ENCODE data around the gene SH3D19. TPM values are rescaled to one million over a fixed set of nuclear protein-coding genes. Genes with fewer than 3 reads are reported as not detected.
A peak's percentile ranks its signal among the peaks of the same experiment; 100 is the strongest.
"Not testable (repeated sequence)": the region's sequence is repeated elsewhere in the genome, so short reads cannot be mapped to it uniquely, and the experiment has no call there.

The SH3D19 gene
- total RNA-seq, 2 donors from 2014 or later, result 107 to 118 TPM

DNA sequence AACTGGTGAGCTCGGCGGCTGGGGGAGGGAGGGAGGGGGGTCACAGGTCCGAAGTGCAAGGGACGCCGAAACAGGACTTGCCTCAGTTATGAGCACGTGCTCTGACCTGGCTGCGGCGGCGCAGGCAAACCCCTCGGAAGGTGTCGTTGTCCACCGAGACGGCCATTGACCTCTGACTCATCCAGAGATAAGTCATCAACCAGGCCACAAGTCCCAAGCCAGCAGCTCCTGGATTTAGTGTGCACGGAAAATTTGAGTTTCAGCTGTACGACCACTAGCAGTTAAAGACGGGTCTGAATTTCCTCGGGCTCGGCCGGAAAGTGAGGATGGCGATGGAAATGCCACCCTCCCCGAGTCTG, 674 bp downstream of the SH3D19 start:
- peak overlapping the region; percentile 73 to 77 for H3K4me3 ChIP-seq
- H3K27me3 ChIP-seq, result no peaks in the 10 kb centered on the region
- peak; percentile 83 for DNase-seq (ENCODE audit: low spot score)
- peak overlapping the region; percentile 87 to 96 for H3K27ac ChIP-seq
- no peaks in the 10 kb centered on the region for H3K9me3 ChIP-seq
- peaks cover 0 to 34% of the 10 kb centered on the region in 2 donors for H3K4me1 ChIP-seq
- no peaks in the 10 kb centered on the region for H3K36me3 ChIP-seq
- TF ChIP-seq, protein P1, sequence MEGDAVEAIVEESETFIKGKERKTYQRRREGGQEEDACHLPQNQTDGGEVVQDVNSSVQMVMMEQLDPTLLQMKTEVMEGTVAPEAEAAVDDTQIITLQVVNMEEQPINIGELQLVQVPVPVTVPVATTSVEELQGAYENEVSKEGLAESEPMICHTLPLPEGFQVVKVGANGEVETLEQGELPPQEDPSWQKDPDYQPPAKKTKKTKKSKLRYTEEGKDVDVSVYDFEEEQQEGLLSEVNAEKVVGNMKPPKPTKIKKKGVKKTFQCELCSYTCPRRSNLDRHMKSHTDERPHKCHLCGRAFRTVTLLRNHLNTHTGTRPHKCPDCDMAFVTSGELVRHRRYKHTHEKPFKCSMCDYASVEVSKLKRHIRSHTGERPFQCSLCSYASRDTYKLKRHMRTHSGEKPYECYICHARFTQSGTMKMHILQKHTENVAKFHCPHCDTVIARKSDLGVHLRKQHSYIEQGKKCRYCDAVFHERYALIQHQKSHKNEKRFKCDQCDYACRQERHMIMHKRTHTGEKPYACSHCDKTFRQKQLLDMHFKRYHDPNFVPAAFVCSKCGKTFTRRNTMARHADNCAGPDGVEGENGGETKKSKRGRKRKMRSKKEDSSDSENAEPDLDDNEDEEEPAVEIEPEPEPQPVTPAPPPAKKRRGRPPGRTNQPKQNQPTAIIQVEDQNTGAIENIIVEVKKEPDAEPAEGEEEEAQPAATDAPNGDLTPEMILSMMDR (IDR thresholded peaks at IDR 0.05), result no peak

DNA sequence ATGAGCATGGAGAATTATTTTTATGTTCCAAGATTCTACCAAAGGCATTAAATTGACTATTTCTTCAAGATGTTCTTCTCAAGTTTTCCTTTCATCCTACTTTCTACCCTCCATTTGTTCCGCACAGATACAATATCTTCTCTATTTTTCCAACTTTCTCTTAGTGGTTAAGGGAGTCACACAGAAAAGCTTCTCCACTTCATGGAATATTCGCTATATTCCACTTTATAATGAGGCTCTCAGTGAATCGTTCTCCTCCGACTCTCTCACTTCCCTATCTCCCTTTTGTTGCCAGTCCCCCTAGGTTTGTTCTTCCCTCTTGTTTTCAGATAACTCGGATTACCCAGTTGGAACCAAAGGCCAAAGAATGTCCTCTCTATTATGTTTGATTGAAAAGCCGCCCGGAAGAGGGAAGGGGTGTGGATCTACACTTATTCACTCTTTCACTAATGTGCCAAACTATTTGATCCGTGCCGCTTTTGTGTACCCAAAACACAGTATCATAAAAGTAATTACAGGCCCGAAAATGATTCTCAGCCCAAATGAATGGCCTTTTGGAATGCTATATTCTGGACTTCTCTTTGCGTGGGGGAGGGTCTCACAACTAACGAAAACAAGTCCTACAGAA, 1.2 kb downstream of the SH3D19 start:
- Histone ChIP-seq H3K27me3 (no peaks in the 10 kb centered on the region), H3K9me3 (no peaks in the 10 kb centered on the region), H3K36me3 (no peaks in the 10 kb centered on the region), H3K4me3 (peak overlapping the region; percentile 73 to 77), H3K4me1 (peaks cover 0 to 34% of the 10 kb centered on the region in 2 donors), H3K27ac (peak overlapping the region; percentile 87 to 96)
- DNase-seq (ENCODE audit: low spot score), result no peak
- TF ChIP-seq, protein P1 (IDR thresholded peaks at IDR 0.05), result no peak

DNA sequence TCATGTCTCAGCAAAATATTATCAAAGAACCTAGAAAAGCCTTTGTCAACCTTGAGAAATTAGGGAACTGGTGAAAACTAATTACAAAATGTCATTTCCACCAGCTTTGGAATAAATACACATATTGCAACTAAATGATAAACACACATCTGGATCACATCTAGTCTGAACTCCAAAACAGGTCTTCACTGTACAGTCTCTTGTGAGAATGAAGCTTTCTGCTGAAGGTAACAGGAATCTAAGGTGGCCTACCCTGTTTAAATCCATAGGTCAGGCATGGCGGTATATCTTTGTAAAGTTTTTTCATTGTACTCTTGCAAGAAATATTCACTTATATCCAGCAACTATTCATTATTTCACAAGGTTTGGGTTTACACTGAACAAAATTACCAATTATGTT, 1.7 kb downstream of the SH3D19 start:
- no peaks in the 10 kb centered on the region for H3K9me3 ChIP-seq
- H3K4me1 ChIP-seq, result peaks cover 0 to 38% of the 10 kb centered on the region in 2 donors
- H3K36me3 ChIP-seq, result no peaks in the 10 kb centered on the region
- TF ChIP-seq, protein P1 (IDR thresholded peaks at IDR 0.05), result no peak
- peak overlapping the region; percentile 73 to 77 for H3K4me3 ChIP-seq
- no peak for DNase-seq (ENCODE audit: low spot score)
- H3K27ac ChIP-seq, result peak overlapping the region; percentile 87 to 96
- H3K27me3 ChIP-seq, result no peaks in the 10 kb centered on the region

DNA sequence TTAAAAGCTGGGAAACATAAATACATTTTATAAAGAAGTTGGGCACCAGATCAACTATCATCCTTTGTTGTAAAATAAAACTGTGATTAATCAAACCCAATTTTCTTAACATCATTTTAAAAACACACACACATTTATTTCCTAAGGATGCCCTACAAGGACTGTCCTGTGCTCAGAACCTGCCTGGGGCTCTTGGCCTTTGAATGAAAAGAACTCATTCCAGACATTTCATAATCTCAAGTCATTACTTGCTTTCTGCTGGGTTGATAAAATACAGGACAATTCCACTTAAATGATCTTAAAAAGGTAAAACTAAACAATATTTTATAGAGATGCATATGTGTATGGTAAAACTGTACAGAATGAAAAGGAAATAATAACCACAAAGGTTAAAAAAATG, 2.8 kb downstream of the SH3D19 start:
- H3K4me3 ChIP-seq, result no peak overlapping the region
- DNase-seq (ENCODE audit: low spot score), result no peak
- H3K27ac ChIP-seq, result peak overlapping the region; percentile 87 to 96

DNA sequence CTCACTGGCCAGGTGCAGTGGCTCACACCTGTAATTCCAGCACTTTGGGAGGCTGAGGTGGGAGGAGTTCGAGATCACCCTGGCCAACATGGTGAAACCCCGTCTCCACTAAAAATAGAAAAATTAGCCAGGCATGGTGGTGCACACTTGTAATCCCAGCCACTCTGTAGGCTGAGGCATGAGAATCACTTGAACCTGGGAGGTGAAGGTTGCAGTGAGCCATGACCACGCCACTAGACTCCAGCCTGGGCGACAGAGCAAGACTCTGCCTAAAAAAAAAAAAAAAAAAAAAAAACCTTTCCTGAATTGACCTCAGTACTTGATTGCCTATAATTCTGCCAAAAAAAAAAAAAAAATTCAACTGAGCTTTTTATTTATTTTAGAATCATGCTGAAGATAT, 3.2 kb downstream of the SH3D19 start:
- not testable (repeated sequence) for DNase-seq (ENCODE audit: low spot score); H3K36me3 ChIP-seq; H3K27me3 ChIP-seq; H3K9me3 ChIP-seq; H3K4me3 ChIP-seq
- H3K4me1 ChIP-seq, result peaks cover 0 to 49% of the 10 kb centered on the region in 2 donors
- H3K27ac ChIP-seq, result peak overlapping the region; percentile 87 to 96

More for the DNA sequence above, 2.8 kb downstream of the SH3D19 start:
- TF ChIP-seq, protein P1 (IDR thresholded peaks at IDR 0.05), result no peak
- no peaks in the 10 kb centered on the region for H3K9me3 ChIP-seq
- H3K36me3 ChIP-seq, result no peaks in the 10 kb centered on the region
- peaks cover 0 to 45% of the 10 kb centered on the region in 2 donors for H3K4me1 ChIP-seq
- H3K27me3 ChIP-seq, result no peaks in the 10 kb centered on the region

DNA sequence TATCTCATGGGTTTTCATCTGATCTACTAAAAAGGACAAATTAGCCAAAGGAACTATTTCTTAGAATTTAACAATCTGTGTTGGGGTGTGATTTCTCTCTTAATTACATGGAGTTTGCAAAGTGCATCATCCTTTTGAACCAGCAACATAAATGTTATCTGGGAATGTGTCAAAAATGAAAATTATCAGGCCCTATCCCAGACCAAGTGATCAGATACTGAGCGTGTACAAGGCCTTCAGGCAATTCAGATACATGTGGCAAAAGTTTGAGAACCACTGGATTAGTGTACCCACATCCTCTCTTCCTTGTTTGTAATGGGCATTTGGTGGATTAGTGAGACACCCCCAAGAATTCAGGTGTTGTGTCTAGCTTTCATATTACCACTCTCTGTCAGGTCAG, 3.8 kb downstream of the SH3D19 start:
- Histone ChIP-seq H3K36me3 (no peaks in the 10 kb centered on the region), H3K4me3 (no peak overlapping the region), H3K27me3 (no peaks in the 10 kb centered on the region), H3K9me3 (no peaks in the 10 kb centered on the region), H3K27ac (peak overlapping the region; percentile 24 to 96), H3K4me1 (peaks cover 0 to 54% of the 10 kb centered on the region in 2 donors)
- TF ChIP-seq, protein P1 (IDR thresholded peaks at IDR 0.05), result no peak
- DNase-seq (ENCODE audit: low spot score), result no peak

Data from right atrium auricular region (tissue), 2 donors.